Measurements from ENCODE around the gene COL11A2. TPM values are rescaled to one million over a fixed set of nuclear protein-coding genes. Genes with fewer than 3 reads are reported as not detected.
A peak's percentile ranks its signal among the peaks of the same experiment; 100 is the strongest.

COL11A2 gene
- total and polyA plus RNA-seq, 4 donors = 0.13 to 3.6 (median 1.6) TPM

- WGBS, 2 donors = 73 to 74% methylated on average over 14 of the region's 14 CpGs
Measured at GRCh38 chr6:33143113-33143770, 49.0 kb downstream of the COL11A2 start.

DNA sequence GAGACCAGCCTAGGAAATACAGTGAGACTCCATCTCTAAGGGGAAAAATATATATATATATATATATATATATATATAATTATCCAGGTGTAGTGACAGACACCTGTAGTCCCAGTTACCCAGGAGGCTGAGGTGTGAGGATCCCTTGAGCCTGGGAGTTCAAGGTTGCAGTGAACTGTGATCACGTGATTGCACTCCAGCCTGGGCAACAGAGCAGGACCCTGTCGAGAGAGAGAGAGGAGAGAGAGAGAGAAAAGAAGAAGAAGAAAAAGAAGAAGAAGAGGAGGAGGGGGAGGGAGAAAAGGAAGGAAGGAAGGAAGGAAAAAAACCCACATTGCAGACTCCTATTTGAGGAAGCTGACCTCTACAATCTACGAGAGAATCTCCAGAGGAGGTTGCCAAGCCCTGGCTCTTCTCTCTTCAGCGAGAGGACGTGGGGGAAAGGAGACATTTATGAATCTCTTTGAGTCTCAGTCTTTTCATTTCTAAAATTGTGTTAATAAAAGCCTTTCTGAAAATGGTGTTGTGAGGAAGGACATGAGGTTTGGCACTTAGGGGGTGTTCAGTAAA, 49.7 kb downstream of the COL11A2 start:
- Histone ChIP-seq H3K4me1 (ENCODE audit: control insufficient read depth in 1 of 2, insufficient read depth in 2 of 2, low read length in 2 of 2) (no peaks in the 10 kb centered on the region), H3K27me3 (ENCODE audit: control insufficient read depth in 1 of 2, insufficient read depth in 2 of 2, low read length in 1 of 2) (peaks cover 2 to 3% of the 10 kb centered on the region in 2 donors), H3K4me3 (ENCODE audit: low read length in 2 of 2) (no peak overlapping the region), H3K9me3 (ENCODE audit: control insufficient read depth, low read length) (peaks cover 3% of the 10 kb centered on the region), H3K27ac (ENCODE audit: low read depth in 1 of 2, low read length in 2 of 2) (no peak overlapping the region), H3K36me3 (ENCODE audit: control insufficient read depth in 1 of 2, insufficient read depth in 2 of 2, low read length in 1 of 2) (no peaks in the 10 kb centered on the region)
- intact Hi-C loops (cut with DNase I) = loop anchor here in 1 of 2 donors (10.0 kb wide), 1 partner anchor 128 kb away; no protein-coding TSS in a partner anchor
- ATAC-seq (ENCODE audit: low FRiP score) = no peak
- WGBS, 2 donors = 52 to 70% methylated on average over 5 of the region's 5 CpGs
- no peak for DNase-seq

More at GRCh38 chr6:33143113-33143770, 49.0 kb downstream of the COL11A2 start:
- Histone ChIP-seq H3K27me3 (ENCODE audit: control insufficient read depth in 1 of 2, insufficient read depth in 2 of 2, low read length in 1 of 2) (peaks cover 2 to 3% of the 10 kb centered on the region in 2 donors), H3K36me3 (ENCODE audit: control insufficient read depth in 1 of 2, insufficient read depth in 2 of 2, low read length in 1 of 2) (no peaks in the 10 kb centered on the region), H3K4me1 (ENCODE audit: control insufficient read depth in 1 of 2, insufficient read depth in 2 of 2, low read length in 2 of 2) (no peaks in the 10 kb centered on the region), H3K27ac (ENCODE audit: low read depth in 1 of 2, low read length in 2 of 2) (no peak overlapping the region), H3K4me3 (ENCODE audit: low read length in 2 of 2) (no peak overlapping the region), H3K9me3 (ENCODE audit: control insufficient read depth, low read length) (peaks cover 3% of the 10 kb centered on the region)
- intact Hi-C loops (cut with DNase I) = loop anchor here in 1 of 2 donors (10.0 kb wide), 1 partner anchor 128 kb away; no protein-coding TSS in a partner anchor
- ATAC-seq (ENCODE audit: low FRiP score) (no peak), DNase-seq (no peak)

GRCh38 chr6:33140556-33140955, 51.7 kb downstream of the COL11A2 start:
- intact Hi-C loops (cut with DNase I) = loop anchor here in 1 of 2 donors (10.0 kb wide), 1 partner anchor 126 kb away; no protein-coding TSS in a partner anchor
- no peak for ATAC-seq (ENCODE audit: low FRiP score)
- DNase-seq = no peak
- no peak overlapping the region for H3K27ac ChIP-seq (ENCODE audit: low read depth in 1 of 2, low read length in 2 of 2)
- WGBS, 2 donors = 74 to 83% methylated on average over 7 of the region's 7 CpGs
- no peak overlapping the region for H3K4me3 ChIP-seq (ENCODE audit: low read length in 2 of 2)
- H3K4me1 ChIP-seq (ENCODE audit: control insufficient read depth in 1 of 2, insufficient read depth in 2 of 2, low read length in 2 of 2) = no peaks in the 10 kb centered on the region
- no peaks in the 10 kb centered on the region for H3K36me3 ChIP-seq (ENCODE audit: control insufficient read depth in 1 of 2, insufficient read depth in 2 of 2, low read length in 1 of 2)
- H3K9me3 ChIP-seq (ENCODE audit: control insufficient read depth, low read length) = peaks cover 3% of the 10 kb centered on the region
- H3K27me3 ChIP-seq (ENCODE audit: control insufficient read depth in 1 of 2, insufficient read depth in 2 of 2, low read length in 1 of 2) = peaks cover 2 to 3% of the 10 kb centered on the region in 2 donors

DNA sequence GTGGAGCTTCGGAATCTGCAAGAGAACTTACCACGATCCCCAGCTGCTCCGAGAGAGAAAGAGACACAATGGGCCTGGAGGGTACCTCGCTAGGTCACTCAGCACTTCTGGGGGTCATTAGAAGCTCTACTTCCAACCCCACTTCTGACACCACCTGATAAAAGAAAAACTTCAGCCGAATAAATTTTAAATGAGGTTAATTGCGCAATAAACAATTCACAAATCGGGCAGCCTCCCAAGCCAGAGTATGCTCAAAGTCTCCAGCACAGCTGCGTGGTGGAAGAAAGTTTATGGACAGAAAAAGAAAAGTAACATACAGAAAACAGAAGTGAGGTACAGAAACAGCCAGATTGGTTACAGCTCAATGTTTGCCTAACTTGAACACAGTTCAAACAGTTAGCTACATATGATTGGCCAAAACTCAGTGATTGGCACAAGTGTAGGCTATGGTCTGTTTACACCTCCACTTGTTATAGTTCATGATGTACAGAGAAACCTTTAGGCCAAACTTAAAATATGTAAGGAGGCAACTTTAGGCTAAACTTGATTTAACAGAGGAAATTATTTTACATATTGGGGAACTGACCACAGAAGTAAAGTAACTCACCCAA, 52.6 kb downstream of the COL11A2 start:
- Histone ChIP-seq H3K4me3 (ENCODE audit: low read length in 2 of 2) (no peak overlapping the region), H3K9me3 (ENCODE audit: control insufficient read depth, low read length) (peaks cover 3% of the 10 kb centered on the region), H3K27me3 (ENCODE audit: control insufficient read depth in 1 of 2, insufficient read depth in 2 of 2, low read length in 1 of 2) (peaks cover 2 to 3% of the 10 kb centered on the region in 2 donors), H3K27ac (ENCODE audit: low read depth in 1 of 2, low read length in 2 of 2) (no peak overlapping the region), H3K4me1 (ENCODE audit: control insufficient read depth in 1 of 2, insufficient read depth in 2 of 2, low read length in 2 of 2) (no peaks in the 10 kb centered on the region), H3K36me3 (ENCODE audit: control insufficient read depth in 1 of 2, insufficient read depth in 2 of 2, low read length in 1 of 2) (no peaks in the 10 kb centered on the region)
- no peak for ATAC-seq (ENCODE audit: low FRiP score)
- intact Hi-C loops (cut with DNase I) = loop anchor here in 1 of 2 donors (10.0 kb wide), 1 partner anchor 125 kb away; no protein-coding TSS in a partner anchor
- no peak for DNase-seq
- WGBS, 2 donors = 85 to 88% methylated on average over 8 of the region's 8 CpGs

DNA sequence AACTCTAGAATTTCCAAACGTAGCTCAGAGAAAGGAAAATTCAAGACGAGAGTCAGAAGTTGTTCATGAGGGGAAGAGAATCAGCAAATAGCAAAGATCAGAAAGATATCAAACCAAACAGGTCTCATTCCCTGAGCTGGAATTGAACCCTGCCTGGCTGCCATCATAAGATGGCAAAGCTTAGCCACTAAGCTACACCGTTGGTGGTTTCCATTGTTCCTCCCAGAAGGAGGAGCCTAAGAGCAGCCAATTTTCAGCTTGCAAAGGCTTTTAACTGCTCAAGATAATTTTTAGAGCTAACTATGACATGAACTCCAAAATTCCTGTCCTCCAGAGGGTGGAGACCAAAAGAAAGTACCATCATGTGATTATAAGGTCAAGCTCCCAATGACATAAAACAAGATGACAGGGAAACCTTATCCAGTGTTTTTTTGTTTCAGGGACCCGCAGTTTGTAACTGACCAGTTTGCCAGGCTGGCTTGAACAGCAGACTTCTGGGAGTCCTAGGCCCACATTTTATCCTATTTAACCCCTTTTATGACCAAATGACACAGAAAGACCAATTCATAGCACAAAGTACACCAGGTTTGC, 55.9 kb downstream of the COL11A2 start:
- Histone ChIP-seq H3K9me3 (ENCODE audit: control insufficient read depth, low read length) (no peaks in the 10 kb centered on the region), H3K4me1 (ENCODE audit: control insufficient read depth in 1 of 2, insufficient read depth in 2 of 2, low read length in 2 of 2) (no peaks in the 10 kb centered on the region), H3K36me3 (ENCODE audit: control insufficient read depth in 1 of 2, insufficient read depth in 2 of 2, low read length in 1 of 2) (no peaks in the 10 kb centered on the region), H3K27me3 (ENCODE audit: control insufficient read depth in 1 of 2, insufficient read depth in 2 of 2, low read length in 1 of 2) (no peaks in the 10 kb centered on the region), H3K27ac (ENCODE audit: low read depth in 1 of 2, low read length in 2 of 2) (no peak overlapping the region), H3K4me3 (ENCODE audit: low read length in 2 of 2) (no peak overlapping the region)
- WGBS, 2 donors = 50 to 53% methylated on average over 4 of the region's 4 CpGs
- DNase-seq (no peak), ATAC-seq (ENCODE audit: low FRiP score) (no peak)
- intact Hi-C loops (cut with DNase I) = no loop called here

- Histone ChIP-seq H3K27me3 (ENCODE audit: control insufficient read depth in 1 of 2, insufficient read depth in 2 of 2, low read length in 1 of 2) (no peaks in the 10 kb centered on the region), H3K4me1 (ENCODE audit: control insufficient read depth in 1 of 2, insufficient read depth in 2 of 2, low read length in 2 of 2) (no peaks in the 10 kb centered on the region), H3K9me3 (ENCODE audit: control insufficient read depth, low read length) (no peaks in the 10 kb centered on the region), H3K36me3 (ENCODE audit: control insufficient read depth in 1 of 2, insufficient read depth in 2 of 2, low read length in 1 of 2) (no peaks in the 10 kb centered on the region), H3K4me3 (ENCODE audit: low read length in 2 of 2) (no peak overlapping the region), H3K27ac (ENCODE audit: low read depth in 1 of 2, low read length in 2 of 2) (no peak overlapping the region)
- no peak for DNase-seq
- ATAC-seq (ENCODE audit: low FRiP score) = no peak
- WGBS, 2 donors = 54 to 61% methylated on average over 8 of the region's 8 CpGs
- intact Hi-C loops (cut with DNase I) = no loop called here
Measured at GRCh38 chr6:33132081-33132524, 60.2 kb downstream of the COL11A2 start.

- H3K27me3 ChIP-seq (ENCODE audit: control insufficient read depth in 1 of 2, insufficient read depth in 2 of 2, low read length in 1 of 2) = no peaks in the 10 kb centered on the region
- no peaks in the 10 kb centered on the region for H3K4me1 ChIP-seq (ENCODE audit: control insufficient read depth in 1 of 2, insufficient read depth in 2 of 2, low read length in 2 of 2)
- ATAC-seq (ENCODE audit: low FRiP score) (no peak), DNase-seq (no peak)
- H3K36me3 ChIP-seq (ENCODE audit: control insufficient read depth in 1 of 2, insufficient read depth in 2 of 2, low read length in 1 of 2) = no peaks in the 10 kb centered on the region
- H3K27ac ChIP-seq (ENCODE audit: low read depth in 1 of 2, low read length in 2 of 2) = no peak overlapping the region
- no peak overlapping the region for H3K4me3 ChIP-seq (ENCODE audit: low read length in 2 of 2)
- intact Hi-C loops (cut with DNase I) = no loop called here
- H3K9me3 ChIP-seq (ENCODE audit: control insufficient read depth, low read length) = peaks cover 3% of the 10 kb centered on the region
- WGBS, 2 donors = 54 to 75% methylated on average over 3 of the region's 3 CpGs
Measured at GRCh38 chr6:33128318-33128717, 63.9 kb downstream of the COL11A2 start.

GRCh38 chr6:33126101-33126714, 66.1 kb downstream of the COL11A2 start:
- no peak overlapping the region for H3K27ac ChIP-seq (ENCODE audit: low read depth in 1 of 2, low read length in 2 of 2)
- no peak overlapping the region for H3K4me3 ChIP-seq (ENCODE audit: low read length in 2 of 2)
- H3K36me3 ChIP-seq (ENCODE audit: control insufficient read depth in 1 of 2, insufficient read depth in 2 of 2, low read length in 1 of 2) = no peaks in the 10 kb centered on the region
- intact Hi-C loops (cut with DNase I) = no loop called here
- H3K27me3 ChIP-seq (ENCODE audit: control insufficient read depth in 1 of 2, insufficient read depth in 2 of 2, low read length in 1 of 2) = no peaks in the 10 kb centered on the region
- DNase-seq = peak; percentile 87 to 92
- 36% methylated on average over 5 of the region's 5 CpGs for WGBS, 2 donors
- ATAC-seq (ENCODE audit: low FRiP score) = peak; percentile 59
- peaks cover 4% of the 10 kb centered on the region for H3K9me3 ChIP-seq (ENCODE audit: control insufficient read depth, low read length)
- no peaks in the 10 kb centered on the region for H3K4me1 ChIP-seq (ENCODE audit: control insufficient read depth in 1 of 2, insufficient read depth in 2 of 2, low read length in 2 of 2)

All from aorta (tissue), 5 donors.